NOMO-1 treated with dmso at 0.1 percent for 144 hours (cell line): ENCODE measurements around the gene LRRC52.

Experiments
- DNase-seq: peaks from one replicate; lab custom pipeline; 2025; ENCODE audit not compliant: unreplicated experiment; lab: John Stamatoyannopoulos, UW

Gene LRRC52

DNA sequence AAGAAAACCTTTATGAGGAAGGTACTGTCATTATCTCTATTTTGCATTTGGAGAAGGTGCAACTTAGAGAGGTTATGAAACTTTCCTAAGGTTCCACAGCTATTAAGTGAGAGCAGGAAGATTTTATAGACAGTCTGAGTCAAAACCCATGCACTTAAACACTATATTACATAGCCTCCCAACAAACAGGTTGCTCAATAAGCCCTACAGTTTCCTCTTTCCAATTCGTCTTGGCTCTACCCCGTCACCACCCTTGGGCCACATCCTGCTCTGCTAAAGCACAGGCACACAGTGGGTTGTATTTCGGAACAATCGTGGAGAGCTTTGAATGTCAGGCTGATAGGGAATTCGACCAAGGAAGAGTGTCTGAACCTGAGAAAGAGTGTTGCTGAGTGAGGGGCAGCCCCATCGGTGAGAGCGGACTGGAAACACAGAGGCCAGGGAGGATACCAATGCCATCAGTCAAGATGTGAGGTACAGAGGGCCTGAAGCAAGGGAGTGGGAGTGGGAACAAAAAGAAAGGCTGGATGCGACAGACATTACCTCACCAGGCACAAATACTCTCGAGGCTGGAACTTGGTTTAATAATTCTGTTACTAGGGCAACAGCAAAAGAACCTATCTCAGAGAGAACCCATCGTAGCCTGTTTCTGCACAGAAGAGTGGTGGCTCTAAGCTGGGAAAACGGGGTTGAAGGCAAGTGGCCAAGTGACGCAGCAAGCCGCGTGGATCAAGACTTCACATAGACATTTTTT lies 6.3 kb upstream of the LRRC52 start:
- DNase-seq = peak; percentile 89

DNA sequence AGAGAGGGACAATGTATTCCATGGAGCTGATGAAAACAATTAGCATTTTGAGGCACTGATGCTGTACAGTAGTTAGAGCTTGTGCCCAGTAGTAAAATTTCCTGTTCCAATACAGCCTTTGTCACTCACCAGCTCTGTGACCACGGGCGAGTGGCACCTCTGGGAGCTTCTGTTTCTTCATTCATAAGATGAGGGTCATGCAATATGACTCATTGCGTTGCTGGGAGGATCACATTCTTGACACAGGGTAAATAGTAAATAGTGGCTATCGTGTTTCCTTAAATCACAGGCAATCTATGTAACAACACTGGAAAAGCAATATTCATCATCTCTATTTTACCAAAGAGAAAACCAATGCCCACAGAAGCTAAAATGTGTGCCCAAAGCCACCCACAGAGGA lies 4.5 kb upstream of the LRRC52 start:
- DNase-seq = no peak

DNA sequence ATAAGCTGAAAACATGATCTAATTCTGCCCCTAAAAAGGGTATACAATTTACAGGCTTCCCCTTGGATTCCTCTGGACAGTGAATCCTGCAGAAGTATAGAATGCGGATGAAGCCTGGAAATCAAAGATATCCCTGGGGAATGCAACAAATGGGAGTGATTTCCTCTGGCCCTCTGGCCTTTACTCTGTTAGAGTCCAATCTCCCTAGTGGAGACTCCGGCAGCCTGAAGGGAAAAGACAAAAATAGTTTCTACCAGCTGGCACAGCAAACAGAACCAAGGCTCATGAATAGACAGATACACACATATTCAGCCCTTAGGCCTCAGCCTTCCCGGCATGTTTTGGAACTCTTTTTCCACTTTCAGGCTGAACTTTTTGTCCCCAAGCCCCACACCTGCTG lies 3.9 kb upstream of the LRRC52 start:
- no peak for DNase-seq

DNA sequence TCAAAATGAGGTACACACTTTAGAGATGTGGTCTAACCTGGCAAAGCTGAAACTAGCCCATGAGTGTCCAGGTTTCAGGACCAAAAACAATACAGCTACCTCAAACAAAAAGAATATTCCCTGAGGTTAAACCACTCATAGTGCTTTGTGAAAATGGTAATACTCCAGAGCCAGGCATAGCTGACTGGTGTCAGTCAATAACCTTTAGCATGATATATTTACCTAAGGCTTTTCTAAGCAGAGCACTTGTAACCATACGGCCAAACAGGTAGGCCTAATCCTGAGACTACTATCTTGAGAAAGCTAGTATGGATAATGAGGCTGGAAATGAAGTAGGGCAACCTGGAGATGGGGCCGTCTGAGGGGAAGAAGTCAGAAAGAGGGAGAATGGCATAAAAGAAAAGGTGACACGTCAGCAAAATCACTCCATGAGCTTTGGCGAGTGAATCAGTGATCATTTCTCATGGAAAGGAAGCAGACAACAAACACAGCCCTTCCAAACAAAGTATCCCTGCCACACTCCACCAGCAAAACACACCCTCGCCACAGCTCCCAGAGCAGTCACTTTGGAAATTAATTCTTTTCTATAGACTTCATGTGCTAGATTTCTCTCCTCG lies 1.7 kb upstream of the LRRC52 start:
- no peak for DNase-seq

DNA sequence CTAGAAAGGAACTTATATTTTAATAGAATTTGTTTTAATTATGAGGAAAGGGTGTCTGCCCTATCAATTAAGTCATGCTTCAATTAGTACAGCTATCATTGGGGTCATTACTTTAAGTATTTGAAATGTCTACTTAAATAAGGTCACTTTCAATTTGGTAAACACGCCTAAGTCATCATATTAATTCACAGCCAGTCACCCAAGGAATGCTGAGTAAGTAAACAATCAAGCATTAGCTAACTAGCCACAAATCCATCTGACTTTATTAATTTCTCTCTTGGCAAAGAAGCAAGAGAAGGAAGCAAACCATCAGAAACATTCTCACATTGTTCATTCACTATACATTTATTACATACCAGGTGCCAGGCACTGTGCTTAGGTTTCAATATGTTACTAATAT lies 1.2 kb upstream of the LRRC52 start:
- DNase-seq = no peak

DNA sequence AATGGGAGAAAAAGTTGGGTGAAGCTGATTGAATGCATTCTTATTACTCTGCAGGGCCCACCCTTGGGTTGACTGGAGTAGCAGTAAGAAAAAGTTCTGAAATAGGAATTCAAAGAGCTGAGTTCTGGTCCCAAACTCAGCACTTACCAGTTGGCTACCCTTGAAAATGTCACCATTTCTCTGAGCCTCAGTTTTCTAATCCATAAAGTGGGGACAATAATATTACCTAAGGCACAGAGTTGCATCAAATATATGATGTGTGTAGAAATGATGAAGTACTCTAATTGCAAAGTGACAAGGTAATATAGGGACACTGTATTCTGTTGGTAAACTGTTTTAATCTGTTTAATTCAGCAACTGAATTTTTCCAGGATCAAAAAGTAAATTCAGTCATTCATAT lies 1.2 kb downstream of the LRRC52 start:
- no peak for DNase-seq

DNA sequence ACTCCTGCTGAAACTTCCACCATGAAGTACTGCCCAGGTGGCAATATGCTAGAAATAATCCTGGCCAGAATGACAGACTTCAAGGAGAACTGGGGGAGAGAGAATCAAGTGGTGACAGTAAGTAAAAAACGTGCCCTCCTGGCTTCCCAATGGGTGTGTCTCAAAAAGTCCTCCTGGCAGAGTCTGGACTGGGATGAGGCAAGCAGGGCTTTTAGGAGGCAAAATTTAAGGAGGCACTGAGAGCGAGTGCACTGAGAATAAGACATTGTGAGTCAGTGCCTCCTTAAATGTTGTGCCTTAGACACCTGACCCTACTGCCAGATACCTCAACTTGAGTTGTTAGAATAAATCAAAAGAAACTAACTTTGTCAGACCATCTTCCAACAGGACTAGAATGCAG lies 2.2 kb downstream of the LRRC52 start:
- no peak for DNase-seq

DNA sequence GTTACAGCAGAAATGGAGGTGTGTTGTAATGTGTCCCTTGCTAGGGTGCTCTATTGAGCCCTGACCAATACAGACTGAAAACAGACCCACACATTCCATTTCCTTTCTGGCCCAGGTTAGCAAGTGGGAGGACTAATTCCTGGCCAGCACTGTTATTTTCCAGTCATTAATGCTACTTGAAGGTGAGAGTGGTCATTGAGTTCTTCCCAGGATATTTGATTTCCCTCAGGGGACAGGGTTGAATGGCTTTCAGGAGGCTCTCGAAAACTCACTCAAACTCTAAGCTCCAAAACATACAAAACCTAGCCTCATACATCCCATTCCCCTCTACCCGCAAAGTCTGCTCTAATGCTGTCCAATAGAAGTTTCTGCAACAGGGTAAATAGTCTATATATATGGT lies 6.2 kb downstream of the LRRC52 start:
- no peak for DNase-seq

DNA sequence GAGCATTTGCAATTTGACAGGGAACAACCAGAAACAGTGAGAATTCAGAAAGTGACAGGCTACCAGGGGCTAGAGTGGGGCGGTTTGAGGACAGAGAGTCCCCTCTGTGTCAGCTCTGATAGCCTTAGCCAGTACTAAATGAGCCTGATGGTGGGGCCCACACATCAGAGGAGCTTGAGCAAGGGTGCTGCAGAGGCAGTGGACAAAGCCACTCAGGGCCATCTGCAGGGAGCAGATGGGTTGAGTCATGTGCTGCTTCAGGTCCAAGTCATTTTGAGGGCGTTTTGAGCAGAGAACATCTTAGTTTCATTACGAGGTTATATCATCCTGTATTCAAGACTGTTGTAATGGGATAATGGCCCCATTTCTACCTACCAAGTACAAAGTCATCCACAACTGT lies 7.7 kb downstream of the LRRC52 start:
- no peak for DNase-seq

DNA sequence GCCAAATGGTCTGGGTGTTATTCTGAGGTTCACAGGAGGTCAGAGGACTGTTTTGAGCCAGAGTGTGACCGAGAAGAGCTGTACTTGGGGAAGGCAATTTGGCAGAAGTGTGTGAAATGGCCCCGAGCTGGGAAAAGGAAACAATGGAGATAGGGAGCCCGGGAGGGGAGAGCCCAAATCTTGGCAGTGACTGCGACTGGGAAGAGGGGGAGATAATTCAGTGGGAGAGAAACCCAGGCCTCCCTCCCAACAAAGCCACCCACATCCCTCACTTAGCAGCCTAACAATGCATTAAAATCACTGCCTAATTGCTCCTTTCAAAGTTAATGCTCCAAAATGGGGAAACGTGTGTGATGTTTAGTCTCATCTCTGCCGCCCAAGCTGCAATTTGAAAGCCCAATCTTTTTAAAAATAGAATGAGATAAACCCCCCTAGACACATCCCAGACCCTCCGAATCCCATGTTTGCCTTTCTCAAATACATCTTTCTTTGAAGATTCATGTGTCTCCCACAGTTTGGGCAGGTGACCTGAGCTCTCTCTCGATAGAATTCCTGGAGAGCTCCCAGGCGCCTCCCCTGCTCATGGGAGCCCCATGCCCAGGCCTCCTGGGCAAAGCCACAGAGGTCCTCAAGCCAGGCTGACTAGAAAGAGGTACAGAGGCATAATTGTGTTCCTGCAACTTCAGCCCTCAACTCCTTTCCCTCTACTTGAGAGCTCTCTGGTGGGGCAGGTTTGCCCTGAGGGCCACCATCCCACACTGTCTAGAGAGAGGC lies 17.3 kb downstream of the LRRC52 start:
- DNase-seq = no peak

DNA sequence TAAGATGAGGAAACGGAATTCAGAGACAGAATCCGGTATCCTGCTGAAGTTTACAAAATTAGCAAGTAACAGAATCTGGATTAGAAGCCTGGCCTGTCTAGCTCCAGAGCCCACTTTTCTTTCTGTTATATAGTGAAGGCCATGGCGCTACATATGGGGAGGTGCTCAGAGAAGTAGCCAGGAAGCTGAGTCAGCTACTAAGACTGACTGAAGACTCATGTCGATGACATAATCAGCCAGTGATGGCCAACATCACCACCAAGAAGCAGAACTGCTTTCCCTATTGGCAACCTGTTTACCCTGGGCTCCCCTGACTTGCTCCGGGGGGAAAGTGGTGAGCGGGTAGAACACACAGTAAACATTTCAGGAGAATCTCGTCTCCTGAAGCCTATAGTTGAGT lies 18.8 kb downstream of the LRRC52 start:
- peak; percentile 0 for DNase-seq

DNA sequence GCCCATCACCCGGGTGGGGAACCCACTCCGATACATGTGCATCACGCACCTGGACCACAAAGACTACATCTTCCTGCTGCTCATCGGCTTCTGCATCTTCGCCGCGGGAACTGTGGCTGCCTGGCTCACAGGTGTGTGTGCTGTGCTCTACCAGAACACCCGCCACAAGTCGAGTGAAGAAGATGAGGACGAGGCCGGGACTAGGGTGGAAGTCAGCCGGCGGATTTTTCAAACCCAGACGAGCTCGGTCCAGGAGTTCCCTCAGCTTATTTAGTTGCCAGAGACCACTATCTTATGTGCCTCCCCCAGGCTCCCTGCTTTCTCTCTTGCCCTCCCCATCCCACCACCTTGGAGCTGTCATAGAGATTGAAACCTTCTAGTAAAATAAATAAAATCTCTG lies 19.8 kb downstream of the LRRC52 start:
- no peak for DNase-seq

DNA sequence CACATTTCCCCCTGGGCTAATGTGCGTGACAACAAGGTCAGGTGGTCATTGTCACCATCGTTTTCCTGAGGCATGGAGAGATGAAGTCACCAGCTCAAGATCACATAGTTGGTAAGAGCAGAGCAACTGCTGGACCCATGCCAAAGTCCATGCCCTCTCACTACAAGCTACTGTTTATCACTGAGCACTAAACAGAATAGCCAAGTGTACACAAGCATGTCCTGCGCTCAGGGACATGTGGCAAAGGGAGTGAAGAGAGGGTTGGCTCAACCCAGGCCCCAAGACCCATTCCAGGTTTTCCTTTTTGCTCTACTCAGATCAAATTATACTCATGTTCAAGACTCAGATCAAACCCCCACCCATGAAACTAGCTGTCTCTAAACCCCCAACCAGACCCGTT lies 20.8 kb downstream of the LRRC52 start:
- no peak for DNase-seq

DNA sequence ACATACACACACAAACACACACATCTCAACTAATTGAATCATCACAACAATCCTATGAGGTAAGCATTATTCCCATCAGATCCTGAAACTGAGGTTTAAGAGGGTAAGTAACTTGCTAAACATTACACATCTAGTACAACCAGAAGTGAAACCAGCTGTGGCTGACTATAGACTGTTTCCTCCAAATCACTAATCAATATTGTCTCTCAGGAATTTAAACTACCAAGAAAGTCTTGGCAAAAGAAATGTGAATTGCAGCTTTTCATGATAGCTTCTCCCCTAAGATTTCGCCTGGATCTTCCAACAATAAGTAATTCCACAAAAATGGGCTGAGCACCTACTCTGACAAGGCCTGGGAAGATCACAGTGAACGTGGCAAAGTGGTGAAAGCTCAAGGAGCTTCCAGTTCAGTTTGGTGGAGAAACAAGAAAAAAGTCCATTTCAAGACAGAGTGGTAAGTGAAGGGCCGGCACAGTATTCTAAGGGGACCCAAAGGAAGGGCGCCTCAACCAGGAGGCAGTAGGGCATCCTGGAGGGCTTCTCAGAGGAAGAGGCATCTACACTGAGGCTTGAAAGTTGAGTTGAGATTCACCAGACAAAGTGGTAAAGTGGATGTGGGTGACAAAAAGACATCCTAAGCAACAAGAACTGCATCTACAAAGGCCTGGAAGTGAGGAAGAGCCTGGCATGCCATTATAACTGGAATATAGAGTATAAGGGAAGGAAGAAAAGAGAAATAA lies 22.1 kb downstream of the LRRC52 start:
- DNase-seq = no peak

DNA sequence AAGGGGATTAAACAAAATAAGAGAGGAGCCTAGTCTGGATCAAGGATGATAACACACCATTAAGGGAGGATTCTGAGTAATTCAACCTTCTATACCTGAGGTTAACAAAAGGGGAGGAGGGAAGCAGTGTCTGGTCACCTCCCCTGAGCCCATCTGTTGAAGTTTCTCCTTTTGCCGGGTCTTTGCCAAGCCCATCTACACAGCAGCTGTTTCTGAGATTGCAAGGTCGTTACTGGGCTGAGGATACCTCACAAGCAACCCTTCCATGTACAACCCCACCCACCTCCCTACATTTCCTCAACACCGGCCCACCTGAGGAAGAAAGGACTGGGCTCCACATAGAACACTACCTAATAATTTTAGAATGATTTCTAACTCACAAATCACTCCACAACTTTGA lies 26.3 kb downstream of the LRRC52 start:
- no peak for DNase-seq

DNA sequence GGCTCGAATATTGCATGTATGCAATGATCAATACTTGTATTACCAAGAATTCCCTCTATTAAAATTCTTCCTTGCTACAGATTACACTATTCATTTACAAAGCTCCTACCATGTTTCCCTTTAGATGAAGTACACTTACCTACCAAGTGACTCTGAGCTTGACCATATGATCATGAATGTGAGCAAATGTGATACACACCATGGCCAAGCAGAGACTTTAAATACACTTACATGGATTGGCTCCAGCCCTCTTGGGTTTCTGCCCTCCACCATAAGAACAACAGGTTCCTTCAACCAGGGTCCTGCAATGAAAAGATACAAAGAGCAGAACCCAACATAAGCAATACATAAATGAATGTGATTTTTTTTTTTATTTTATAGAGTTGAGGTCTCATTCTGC lies 30.0 kb downstream of the LRRC52 start:
- no peak for DNase-seq

DNA sequence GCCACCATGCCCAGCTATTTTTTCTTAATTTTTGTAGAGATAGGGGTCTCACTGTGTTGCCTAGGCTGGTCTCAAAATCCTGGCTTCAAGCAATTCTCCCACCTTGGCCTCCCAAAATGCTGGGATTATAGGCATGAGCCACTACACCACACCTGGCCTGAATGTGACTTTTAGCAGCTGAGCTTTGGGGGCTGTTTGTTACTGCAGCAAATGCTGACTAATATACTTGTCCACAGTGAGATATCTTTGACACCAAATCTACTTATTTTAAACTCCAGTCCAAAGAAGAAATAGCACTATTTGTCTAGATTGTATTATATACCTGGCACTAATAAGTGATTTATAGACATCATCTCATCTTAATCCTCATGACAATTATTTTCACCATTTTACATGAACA lies 30.5 kb downstream of the LRRC52 start:
- DNase-seq = no peak

DNA sequence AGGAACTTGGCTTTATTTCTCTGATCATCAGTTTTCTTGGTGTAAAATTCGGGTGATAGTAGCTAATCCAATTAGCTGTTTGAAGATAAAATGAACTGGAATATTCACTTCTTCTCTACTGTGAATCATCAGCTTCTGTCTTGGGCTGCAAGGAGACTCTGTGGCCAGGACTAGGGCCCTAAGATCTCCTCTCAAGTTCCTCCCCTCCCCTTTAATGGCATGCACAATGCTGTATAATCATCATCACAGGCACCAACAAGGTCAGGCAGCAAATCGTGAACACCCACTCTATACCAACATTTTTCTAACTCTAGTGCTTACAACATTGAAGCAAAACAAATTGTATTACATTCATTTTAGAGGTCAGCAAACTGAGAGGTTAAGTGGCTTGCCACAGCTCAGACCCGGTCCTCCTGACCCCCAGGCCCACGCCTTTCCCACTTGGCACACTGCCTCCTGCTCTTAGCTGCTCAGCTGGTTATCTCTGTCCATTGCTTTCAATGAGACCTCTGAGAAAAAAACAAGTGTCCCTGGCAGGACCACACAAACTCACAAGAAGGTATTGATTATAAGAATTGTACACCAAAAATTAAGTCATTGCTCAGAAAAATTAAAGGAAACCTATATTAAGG lies 31.8 kb downstream of the LRRC52 start:
- DNase-seq = no peak

DNA sequence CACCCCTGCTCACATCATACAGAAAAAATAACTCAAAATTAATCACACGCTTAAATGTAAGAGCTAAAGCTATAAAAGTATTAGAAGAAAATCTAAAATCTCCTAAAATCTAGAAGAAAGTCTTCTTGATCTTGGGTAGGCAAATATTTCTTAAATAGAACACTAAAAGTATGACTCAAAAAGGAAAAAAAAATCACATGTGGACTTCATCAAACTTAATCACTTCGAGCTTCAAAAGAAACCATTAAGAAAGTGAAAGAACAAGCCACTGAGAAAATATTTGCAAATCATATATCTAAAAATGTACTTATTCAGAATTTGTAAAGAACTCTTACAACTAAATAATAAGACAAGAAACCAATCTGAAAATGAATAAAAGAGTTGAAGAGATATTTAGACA lies 32.7 kb downstream of the LRRC52 start:
- no peak for DNase-seq

DNA sequence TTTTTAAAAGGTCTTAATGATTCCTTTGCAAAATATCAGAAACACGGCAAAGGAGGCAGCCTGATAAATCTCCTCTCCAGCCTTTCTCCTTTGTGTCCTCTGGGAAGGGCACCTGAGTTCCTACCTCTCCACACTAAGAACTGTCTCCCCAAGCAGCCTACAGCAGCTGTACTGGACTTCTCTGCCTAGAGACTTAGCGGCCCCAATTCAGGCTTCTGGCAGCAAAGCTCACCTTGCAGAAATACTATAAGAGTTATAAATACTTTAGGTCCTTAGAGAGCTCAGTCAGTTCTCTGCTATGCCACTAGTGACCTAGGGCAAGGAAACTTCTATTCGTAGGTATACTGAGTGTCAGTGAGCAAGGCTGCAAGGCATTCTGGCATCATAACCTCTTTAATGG lies 33.9 kb downstream of the LRRC52 start:
- DNase-seq = no peak
